HL-60/S4 treated with retinoic acid at 250 ng/mL for 4 days and 3 days (cell line): ENCODE data around the gene MAP4K4.

ENCODE experiments used
- in situ Hi-C: fragments of 300-500 bp; cut with MboI; formaldehyde crosslinking; loops from 2 replicates; pipeline ENCODE4 v1.7.0; 2022; ENCODE audit warnings: low sequenced_read_pairs

MAP4K4 gene

GRCh38 chr2:101697124-101698013, at the start of gene MAP4K4:
MAP4K4 (plus strand) TSS chr2:101697707; CDS start chr2:101698081, 374 bp downstream.
- in situ Hi-C loops: no loop called here

GRCh38 chr2:101653469-101653868, 44.0 kb upstream of the MAP4K4 start:
- in situ Hi-C loops: no loop called here

GRCh38 chr2:101655702-101656422, 41.6 kb upstream of the MAP4K4 start:
- in situ Hi-C loops: no loop called here

GRCh38 chr2:101657787-101658186, 39.7 kb upstream of the MAP4K4 start:
- in situ Hi-C loops: no loop called here

GRCh38 chr2:101658387-101658786, 39.1 kb upstream of the MAP4K4 start:
- in situ Hi-C loops: no loop called here

- in situ Hi-C loops: no loop called here
Observed at GRCh38 chr2:101665312-101665711, 32.2 kb upstream of the MAP4K4 start.

- in situ Hi-C loops: no loop called here
Observed at GRCh38 chr2:101667823-101668222, 29.7 kb upstream of the MAP4K4 start.

GRCh38 chr2:101672047-101672446, 25.5 kb upstream of the MAP4K4 start:
- in situ Hi-C loops: no loop called here

- in situ Hi-C loops: no loop called here
Observed at GRCh38 chr2:101673920-101674319, 23.6 kb upstream of the MAP4K4 start.

- in situ Hi-C loops: no loop called here
Observed at GRCh38 chr2:101675512-101675911, 22.0 kb upstream of the MAP4K4 start.

- in situ Hi-C loops: no loop called here
Observed at GRCh38 chr2:101676674-101677073, 20.8 kb upstream of the MAP4K4 start.

GRCh38 chr2:101677658-101678057, 19.8 kb upstream of the MAP4K4 start:
- in situ Hi-C loops: no loop called here

GRCh38 chr2:101678379-101678778, 19.1 kb upstream of the MAP4K4 start:
- in situ Hi-C loops: no loop called here

- in situ Hi-C loops: no loop called here
Observed at GRCh38 chr2:101679037-101679726, 18.3 kb upstream of the MAP4K4 start.

GRCh38 chr2:101679801-101680487, 17.6 kb upstream of the MAP4K4 start:
- in situ Hi-C loops: no loop called here

- in situ Hi-C loops: no loop called here
Observed at GRCh38 chr2:101682311-101682710, 15.2 kb upstream of the MAP4K4 start.

GRCh38 chr2:101684313-101684712, 13.2 kb upstream of the MAP4K4 start:
- in situ Hi-C loops: no loop called here

GRCh38 chr2:101688261-101688660, 9.2 kb upstream of the MAP4K4 start:
- in situ Hi-C loops: no loop called here

GRCh38 chr2:101689114-101689825, 8.2 kb upstream of the MAP4K4 start:
- in situ Hi-C loops: no loop called here

- in situ Hi-C loops: no loop called here
Observed at GRCh38 chr2:101690547-101691152, 6.9 kb upstream of the MAP4K4 start.
